Osteocyte (in vitro differentiated cells): ENCODE measurements around the gene BASP1. TPM values are rescaled to one million over a fixed set of nuclear protein-coding genes. Genes with fewer than 3 reads are reported as not detected.

Experiments used
- DNase-seq: peaks from one replicate; pipeline ENCODE4 v3.0.0; 2021; ENCODE audit warnings: mixed read lengths; ENCODE audit not compliant: unreplicated experiment; ENCODE audit errors: extremely low spot score
- H3K27ac Mint-ChIP-seq: one replicate; pipeline ENCODE4 v1.8.0; 2021; ENCODE audit warnings: mild to moderate bottlenecking, mixed read lengths; ENCODE audit not compliant: unreplicated experiment
- H3K27me3 Mint-ChIP-seq: one replicate; pipeline ENCODE4 v1.8.0; 2021; ENCODE audit warnings: mixed read lengths; ENCODE audit not compliant: unreplicated experiment
- H3K36me3 Mint-ChIP-seq: one replicate; pipeline ENCODE4 v1.8.0; 2021; ENCODE audit warnings: mixed read lengths; ENCODE audit not compliant: unreplicated experiment
- H3K4me1 Mint-ChIP-seq: one replicate; pipeline ENCODE4 v1.8.0; 2021; ENCODE audit warnings: mixed read lengths; ENCODE audit not compliant: unreplicated experiment
- H3K4me3 Mint-ChIP-seq: one replicate; pipeline ENCODE4 v1.8.0; 2021; ENCODE audit warnings: mild to moderate bottlenecking, moderate library complexity, mixed read lengths; ENCODE audit not compliant: unreplicated experiment
- H3K9me3 Mint-ChIP-seq: one replicate; pipeline ENCODE4 v1.8.0; 2021; ENCODE audit warnings: mixed read lengths; ENCODE audit not compliant: unreplicated experiment
- total RNA-seq: library from RNA; stranded (reverse); gene quantifications from 2 replicates; pipeline ENCODE4 v1.2.1, GENCODE V29; 2021
- TF ChIP-seq, protein P1 (sequence below): fragments of 200-600 bp; sonication (generic); IDR thresholded peaks from 2 replicates; pipeline ENCODE4 v1.5.0; 2021; ENCODE audit warnings: antibody characterized with exemption, mild to moderate bottlenecking, moderate library complexity

Gene BASP1
- total RNA-seq, 1 donor from 2014 or later: 212 TPM

DNA sequence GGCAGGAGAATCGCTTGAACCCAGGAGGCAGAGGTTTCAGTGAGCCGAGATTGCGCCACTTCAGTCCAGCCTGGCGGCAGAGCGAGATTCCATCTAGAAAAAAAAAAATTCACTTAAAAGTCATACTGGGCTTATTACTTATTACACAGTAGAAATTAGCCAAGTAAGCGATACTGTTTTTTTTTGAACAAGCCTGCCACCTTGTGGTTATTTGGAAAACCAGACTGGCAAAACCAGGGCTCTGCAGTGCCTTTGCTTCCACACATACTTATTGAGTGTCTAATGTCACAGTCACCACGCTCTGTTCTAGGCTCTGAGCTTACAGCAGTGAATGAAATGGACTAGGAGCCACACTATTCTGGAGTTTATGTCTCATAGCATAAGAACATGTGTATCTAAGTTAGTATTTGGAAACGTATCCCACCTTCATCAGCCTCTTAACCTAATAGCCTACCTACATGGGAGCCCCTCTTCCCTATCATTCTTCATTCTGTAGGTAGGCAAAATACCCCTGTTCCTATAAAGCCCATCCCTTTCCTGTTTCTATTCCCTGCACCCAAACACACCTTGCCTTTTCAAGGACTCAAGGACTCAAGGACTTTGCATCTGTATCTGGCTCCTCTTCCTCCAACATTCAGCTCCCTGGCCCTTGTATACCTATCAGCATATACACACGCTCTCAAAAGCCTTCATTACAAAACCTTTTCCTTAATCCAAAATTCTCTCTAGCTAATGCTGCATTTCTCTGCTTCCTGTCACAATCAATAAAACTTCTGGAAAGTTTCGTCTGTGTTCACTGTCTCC lies 13.9 kb upstream of the BASP1 start:
- Mint-ChIP-seq H3K4me1 (peaks cover 3% of the 10 kb centered on the region), H3K36me3 (no peaks in the 10 kb centered on the region), H3K9me3 (peaks cover under 1% of the 10 kb centered on the region), H3K27me3 (peaks cover 6% of the 10 kb centered on the region), H3K27ac (no peak overlapping the region), H3K4me3 (no peak overlapping the region)
- DNase-seq: no peak
- TF ChIP-seq, protein P1, sequence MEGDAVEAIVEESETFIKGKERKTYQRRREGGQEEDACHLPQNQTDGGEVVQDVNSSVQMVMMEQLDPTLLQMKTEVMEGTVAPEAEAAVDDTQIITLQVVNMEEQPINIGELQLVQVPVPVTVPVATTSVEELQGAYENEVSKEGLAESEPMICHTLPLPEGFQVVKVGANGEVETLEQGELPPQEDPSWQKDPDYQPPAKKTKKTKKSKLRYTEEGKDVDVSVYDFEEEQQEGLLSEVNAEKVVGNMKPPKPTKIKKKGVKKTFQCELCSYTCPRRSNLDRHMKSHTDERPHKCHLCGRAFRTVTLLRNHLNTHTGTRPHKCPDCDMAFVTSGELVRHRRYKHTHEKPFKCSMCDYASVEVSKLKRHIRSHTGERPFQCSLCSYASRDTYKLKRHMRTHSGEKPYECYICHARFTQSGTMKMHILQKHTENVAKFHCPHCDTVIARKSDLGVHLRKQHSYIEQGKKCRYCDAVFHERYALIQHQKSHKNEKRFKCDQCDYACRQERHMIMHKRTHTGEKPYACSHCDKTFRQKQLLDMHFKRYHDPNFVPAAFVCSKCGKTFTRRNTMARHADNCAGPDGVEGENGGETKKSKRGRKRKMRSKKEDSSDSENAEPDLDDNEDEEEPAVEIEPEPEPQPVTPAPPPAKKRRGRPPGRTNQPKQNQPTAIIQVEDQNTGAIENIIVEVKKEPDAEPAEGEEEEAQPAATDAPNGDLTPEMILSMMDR: peak; percentile 80

DNA sequence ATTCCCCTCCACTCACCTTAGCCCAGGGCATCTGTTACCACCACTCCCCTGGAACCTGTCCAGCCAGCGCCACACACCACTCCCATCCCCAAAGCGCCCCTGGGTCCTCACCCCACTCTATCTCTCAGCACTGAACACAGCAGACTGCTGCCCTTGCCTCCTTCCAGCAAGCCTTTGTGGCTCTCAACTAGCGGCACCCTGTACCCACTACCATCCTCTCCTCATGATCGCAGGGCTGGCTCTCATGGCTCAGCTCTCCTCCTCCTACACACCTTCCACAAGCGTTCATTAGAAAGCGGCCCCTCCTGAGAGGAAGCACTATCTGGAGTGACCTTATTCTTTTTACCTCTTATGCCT lies 13.3 kb upstream of the BASP1 start:
- DNase-seq: no peak
- Mint-ChIP-seq H3K27me3 (peaks cover 6% of the 10 kb centered on the region), H3K4me1 (peaks cover 3% of the 10 kb centered on the region), H3K36me3 (no peaks in the 10 kb centered on the region), H3K4me3 (no peak overlapping the region), H3K27ac (no peak overlapping the region), H3K9me3 (no peaks in the 10 kb centered on the region)
- TF ChIP-seq, protein P1: no peak

DNA sequence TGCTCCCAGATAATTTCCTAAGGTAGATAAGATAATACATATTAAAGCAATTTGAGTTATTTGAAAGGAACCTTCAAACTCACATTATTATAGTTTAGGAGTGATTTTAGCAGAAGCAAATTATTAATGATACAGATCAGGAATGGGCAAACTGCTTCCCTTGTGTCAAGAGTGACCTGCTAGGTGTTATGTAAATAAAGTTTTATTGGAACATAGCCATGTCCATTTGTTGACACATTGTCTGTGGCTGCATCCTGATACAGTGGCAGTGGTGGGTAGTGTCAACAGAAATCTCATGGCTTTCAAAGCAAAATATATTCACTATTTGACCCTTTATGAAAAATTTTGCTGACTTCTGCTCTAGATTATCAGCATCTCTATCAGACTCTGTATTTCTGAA lies 11.4 kb upstream of the BASP1 start:
- DNase-seq: no peak
- Mint-ChIP-seq H3K4me3 (no peak overlapping the region), H3K4me1 (peaks cover 3% of the 10 kb centered on the region), H3K27me3 (peaks cover 6% of the 10 kb centered on the region), H3K27ac (no peak overlapping the region), H3K9me3 (no peaks in the 10 kb centered on the region), H3K36me3 (no peaks in the 10 kb centered on the region)
- TF ChIP-seq, protein P1: no peak

DNA sequence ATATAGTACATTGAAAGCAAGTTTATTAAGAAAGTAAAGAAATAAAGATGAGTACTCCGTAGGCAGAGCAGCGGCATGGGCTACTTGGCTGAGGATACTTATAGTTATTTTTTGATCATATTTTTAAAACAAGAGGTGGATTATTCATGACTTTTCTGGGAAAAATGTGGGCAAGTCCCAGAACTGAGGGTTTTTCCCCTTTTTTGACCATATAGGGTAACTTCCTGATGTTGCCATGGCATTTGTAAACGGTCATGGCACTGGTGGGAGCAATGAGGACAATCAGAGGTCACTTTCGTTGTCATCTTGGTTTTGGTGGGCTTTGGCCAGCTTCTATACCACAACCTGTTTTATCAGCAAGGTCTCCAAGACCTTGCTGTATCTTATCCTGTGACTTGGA lies 5.2 kb upstream of the BASP1 start:
- Mint-ChIP-seq H3K4me1 (peaks cover 24% of the 10 kb centered on the region), H3K27me3 (no peaks in the 10 kb centered on the region), H3K9me3 (no peaks in the 10 kb centered on the region), H3K27ac (no peak overlapping the region), H3K36me3 (no peaks in the 10 kb centered on the region), H3K4me3 (no peak overlapping the region)
- TF ChIP-seq, protein P1: no peak
- DNase-seq: no peak

DNA sequence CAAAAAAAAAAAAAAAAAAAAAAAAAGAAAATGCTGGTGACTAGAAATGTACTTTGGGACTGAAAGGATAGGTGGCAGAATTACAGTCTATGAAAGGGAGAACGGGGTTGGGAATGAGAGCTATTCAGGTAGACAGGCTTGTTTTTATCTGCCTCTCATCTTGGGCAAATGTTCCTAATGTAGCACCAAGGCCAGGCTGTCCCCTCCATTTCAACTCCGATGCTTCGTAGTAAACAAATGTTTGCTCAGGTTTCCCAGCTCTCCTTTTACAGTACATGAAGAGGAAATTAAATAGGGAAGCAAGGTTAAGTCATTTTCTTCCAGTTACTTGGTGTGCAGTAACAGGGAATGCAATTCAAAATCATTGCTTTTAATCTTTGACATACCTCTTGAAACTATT lies 4.4 kb upstream of the BASP1 start:
- H3K36me3 Mint-ChIP-seq: no peaks in the 10 kb centered on the region
- H3K27ac Mint-ChIP-seq: no peak overlapping the region
- no peaks in the 10 kb centered on the region for H3K9me3 Mint-ChIP-seq
- H3K4me3 Mint-ChIP-seq: no peak overlapping the region
- no peaks in the 10 kb centered on the region for H3K27me3 Mint-ChIP-seq
- TF ChIP-seq, protein P1: no peak
- DNase-seq: no peak
- H3K4me1 Mint-ChIP-seq: peaks cover 24% of the 10 kb centered on the region
